ENCODE measurements around the gene CCR2. TPM values are rescaled to one million over a fixed set of nuclear protein-coding genes. Genes with fewer than 3 reads are reported as not detected.

The CCR2 gene
- polyA plus RNA-seq, 1 donor from 2014 or later, result not detected

- Histone ChIP-seq H3K9me2 (ENCODE audit: insufficient read depth, low read length) (no peaks in the 10 kb centered on the region), H2AFZ (ENCODE audit: low read depth, low read length) (no peak overlapping the region), H3K9me3 (ENCODE audit: low read length) (peaks cover 5% of the 10 kb centered on the region), H3K36me3 (ENCODE audit: insufficient read depth, low read length) (no peaks in the 10 kb centered on the region), H3K9ac (ENCODE audit: low read length) (no peak overlapping the region), H3K27ac (ENCODE audit: low read length) (no peak overlapping the region), H3K4me3 (ENCODE audit: low read length) (no peak overlapping the region), H3K79me2 (replicated peaks; ENCODE audit: insufficient read depth, low read length) (no peaks in the 10 kb centered on the region), H3K4me2 (ENCODE audit: low read length) (no peak overlapping the region), H3K27me3 (ENCODE audit: insufficient read depth, low read depth, low read length) (no peaks in the 10 kb centered on the region), H4K20me1 (ENCODE audit: insufficient read depth) (no peaks in the 10 kb centered on the region), H3F3A (ENCODE audit: insufficient read depth, low read length, poor library complexity, severe bottlenecking) (no peaks in the 10 kb centered on the region)
- TF ChIP-seq SMC3 (conservative IDR thresholded peaks at IDR 0.05; ENCODE audit: poor library complexity) (no peak), EP300 (conservative IDR thresholded peaks at IDR 0.05; ENCODE audit: poor library complexity, severe bottlenecking) (no peak), CTCF (IDR thresholded peaks at IDR 0.05; ENCODE audit: poor library complexity, severe bottlenecking) (no peak), MXI1 (conservative IDR thresholded peaks at IDR 0.05; ENCODE audit: poor library complexity, severe bottlenecking) (no peak), EZH2 (IDR thresholded peaks at IDR 0.05; ENCODE audit: borderline replicate concordance, insufficient read depth, low read length, poor library complexity, severe bottlenecking) (no peak), TAF1 (IDR thresholded peaks at IDR 0.05; ENCODE audit: low read depth) (no peak), RAD21 (conservative IDR thresholded peaks at IDR 0.05) (no peak), POLR2AphosphoS5 (IDR thresholded peaks at IDR 0.05) (no peak), REST (IDR thresholded peaks at IDR 0.05; ENCODE audit: borderline replicate concordance) (no peak)
These were observed 16.0 kb upstream of the CCR2 start for GRCh38 chr3:46337911-46338310.

- no peak overlapping the region for H3K9ac ChIP-seq (ENCODE audit: low read length)
- no peaks in the 10 kb centered on the region for H3F3A ChIP-seq (ENCODE audit: insufficient read depth, low read length, poor library complexity, severe bottlenecking)
- H4K20me1 ChIP-seq (ENCODE audit: insufficient read depth), result no peaks in the 10 kb centered on the region
- H3K36me3 ChIP-seq (ENCODE audit: insufficient read depth, low read length), result no peaks in the 10 kb centered on the region
- H3K9me2 ChIP-seq (ENCODE audit: insufficient read depth, low read length), result no peaks in the 10 kb centered on the region
- no peak overlapping the region for H3K4me2 ChIP-seq (ENCODE audit: low read length)
- peaks cover 5% of the 10 kb centered on the region for H3K9me3 ChIP-seq (ENCODE audit: low read length)
- no peak overlapping the region for H3K27ac ChIP-seq (ENCODE audit: low read length)
- H3K4me3 ChIP-seq (ENCODE audit: low read length), result no peak overlapping the region
- H2AFZ ChIP-seq (ENCODE audit: low read depth, low read length), result no peak overlapping the region
- no peak for TF ChIP-seq POLR2AphosphoS5 (IDR thresholded peaks at IDR 0.05)
- no peak for TF ChIP-seq SMC3 (conservative IDR thresholded peaks at IDR 0.05; ENCODE audit: poor library complexity)
- no peak for TF ChIP-seq REST (IDR thresholded peaks at IDR 0.05; ENCODE audit: borderline replicate concordance)
- TF ChIP-seq RAD21 (conservative IDR thresholded peaks at IDR 0.05), result no peak
- TF ChIP-seq EZH2 (IDR thresholded peaks at IDR 0.05; ENCODE audit: borderline replicate concordance, insufficient read depth, low read length, poor library complexity, severe bottlenecking), result no peak
- TF ChIP-seq CTCF (IDR thresholded peaks at IDR 0.05; ENCODE audit: poor library complexity, severe bottlenecking), result no peak
- no peak for TF ChIP-seq EP300 (conservative IDR thresholded peaks at IDR 0.05; ENCODE audit: poor library complexity, severe bottlenecking)
- no peak for TF ChIP-seq TAF1 (IDR thresholded peaks at IDR 0.05; ENCODE audit: low read depth)
- no peak for TF ChIP-seq MXI1 (conservative IDR thresholded peaks at IDR 0.05; ENCODE audit: poor library complexity, severe bottlenecking)
- H3K27me3 ChIP-seq (ENCODE audit: insufficient read depth, low read depth, low read length), result no peaks in the 10 kb centered on the region
- no peaks in the 10 kb centered on the region for H3K79me2 ChIP-seq (replicated peaks; ENCODE audit: insufficient read depth, low read length)
These were observed 15.1 kb upstream of the CCR2 start for GRCh38 chr3:46338840-46339239.

Measured in neural cell (in vitro differentiated cells).